ENCODE measurements around the gene ATG2B. TPM values are rescaled to one million over a fixed set of nuclear protein-coding genes. Genes with fewer than 3 reads are reported as not detected.

ATG2B gene
- total RNA-seq, 4 donors from 2014 or later, result 28.4 to 55.1 (median 40.0) TPM

- intact Hi-C loops (cut with DNase I), result no loop called here
- no peak overlapping the region for H3K27ac ChIP-seq
- no peak for DNase-seq
Observed at GRCh38 chr14:96345669-96346068, 17.5 kb downstream of the ATG2B start.

DNA sequence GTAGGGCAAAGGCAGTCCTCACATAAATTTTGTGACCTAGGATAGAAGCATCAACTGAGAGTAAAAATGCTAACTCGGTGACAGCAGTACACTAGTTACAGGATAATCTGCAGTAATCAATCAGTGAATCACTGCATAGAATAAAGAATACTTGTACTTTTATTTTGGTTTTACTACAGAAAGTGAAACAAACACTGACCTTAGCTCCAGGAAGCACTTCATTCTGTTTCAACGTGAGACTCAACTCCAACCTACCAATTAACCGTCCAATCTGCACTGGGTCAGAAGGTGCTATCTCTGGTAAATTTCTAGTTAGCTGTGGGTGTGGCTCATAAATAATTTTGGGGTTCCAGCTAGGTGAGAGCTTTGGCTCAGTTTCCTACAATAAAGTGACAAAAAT lies 21.8 kb downstream of the ATG2B start:
- Histone ChIP-seq H3K27ac (no peak overlapping the region), H3K4me1 (no peaks in the 10 kb centered on the region), H3K36me3 (peaks cover 6 to 9% of the 10 kb centered on the region in 2 donors), H3K9me3 (no peaks in the 10 kb centered on the region), H3K27me3 (no peaks in the 10 kb centered on the region), H3K4me3 (replicated peaks in 1 of 3) (no peak overlapping the region)
- TF ChIP-seq CTCF (IDR thresholded peaks at IDR 0.05) (no peak), POLR2A (IDR thresholded peaks at IDR 0.05) (no peak)
- intact Hi-C loops (cut with DNase I), result no loop called here
- no peak for DNase-seq
- WGBS, 2 donors, result 85 to 87% methylated on average over 3 of the region's 3 CpGs

More at GRCh38 chr14:96345669-96346068, 17.5 kb downstream of the ATG2B start:
- H3K4me3 ChIP-seq (replicated peaks in 1 of 3), result no peak overlapping the region
- no peaks in the 10 kb centered on the region for H3K4me1 ChIP-seq
- no peak for TF ChIP-seq CTCF (IDR thresholded peaks at IDR 0.05)
- no peak for TF ChIP-seq POLR2A (IDR thresholded peaks at IDR 0.05)
- H3K27me3 ChIP-seq, result no peaks in the 10 kb centered on the region
- WGBS, 2 donors, result 96% methylated on average over 2 of the region's 2 CpGs
- no peaks in the 10 kb centered on the region for H3K36me3 ChIP-seq
- no peaks in the 10 kb centered on the region for H3K9me3 ChIP-seq

GRCh38 chr14:96338551-96338950 lies 24.6 kb downstream of the ATG2B start:
- DNase-seq, result no peak
- intact Hi-C loops (cut with DNase I), result no loop called here
- Histone ChIP-seq H3K9me3 (no peaks in the 10 kb centered on the region), H3K4me3 (replicated peaks in 1 of 3) (no peak overlapping the region), H3K27ac (no peak overlapping the region), H3K36me3 (peaks cover 6 to 9% of the 10 kb centered on the region in 2 donors), H3K4me1 (no peaks in the 10 kb centered on the region), H3K27me3 (no peaks in the 10 kb centered on the region)
- TF ChIP-seq POLR2A (IDR thresholded peaks at IDR 0.05), result no peak
- no peak for TF ChIP-seq CTCF (IDR thresholded peaks at IDR 0.05)
- WGBS, 2 donors, result 92 to 98% methylated on average over 1 of the region's 1 CpG

- no peak for TF ChIP-seq POLR2A (IDR thresholded peaks at IDR 0.05)
- TF ChIP-seq CTCF (IDR thresholded peaks at IDR 0.05), result no peak
- Histone ChIP-seq H3K9me3 (no peaks in the 10 kb centered on the region), H3K4me3 (replicated peaks in 1 of 3) (no peak overlapping the region), H3K36me3 (peaks cover 15 to 27% of the 10 kb centered on the region in 2 donors), H3K27me3 (no peaks in the 10 kb centered on the region), H3K27ac (no peak overlapping the region), H3K4me1 (no peaks in the 10 kb centered on the region)
- DNase-seq, result no peak
- intact Hi-C loops (cut with DNase I), result no loop called here
- WGBS, 2 donors, result 97% methylated on average over 7 of the region's 7 CpGs
Observed at GRCh38 chr14:96324219-96324618, 38.9 kb downstream of the ATG2B start.

GRCh38 chr14:96320605-96321004 lies 42.5 kb downstream of the ATG2B start:
- H3K27me3 ChIP-seq, result no peaks in the 10 kb centered on the region
- intact Hi-C loops (cut with DNase I), result no loop called here
- H3K9me3 ChIP-seq, result no peaks in the 10 kb centered on the region
- H3K4me3 ChIP-seq (replicated peaks in 1 of 3), result no peak overlapping the region
- no peaks in the 10 kb centered on the region for H3K4me1 ChIP-seq
- H3K36me3 ChIP-seq, result peaks cover 19 to 34% of the 10 kb centered on the region in 2 donors
- no peak for DNase-seq
- WGBS, 2 donors, result 96 to 98% methylated on average over 1 of the region's 1 CpG
- TF ChIP-seq POLR2A (IDR thresholded peaks at IDR 0.05) (no peak), CTCF (IDR thresholded peaks at IDR 0.05) (no peak)
- no peak overlapping the region for H3K27ac ChIP-seq

All from thyroid gland (tissue), 4 donors.